Progenitor cell of endocrine pancreas (in vitro differentiated cells): ENCODE data around the gene STAG3. TPM values are rescaled to one million over a fixed set of nuclear protein-coding genes. Genes with fewer than 3 reads are reported as not detected.
"Not testable (repeated sequence)": the region's sequence is repeated elsewhere in the genome, so short reads cannot be mapped to it uniquely, and the experiment has no call there.

Source experiments
- DNase-seq: peaks from one replicate; pipeline ENCODE4 v3.0.0; 2021; ENCODE audit warnings: low spot score; ENCODE audit not compliant: unreplicated experiment
- H3K27ac Mint-ChIP-seq: 2 replicates; pipeline ENCODE4 v1.8.0; 2021; ENCODE audit warnings: mild to moderate bottlenecking, moderate library complexity, mixed read lengths
- H3K27me3 Mint-ChIP-seq: 2 replicates; pipeline ENCODE4 v1.8.0; 2021; ENCODE audit warnings: mixed read lengths
- H3K36me3 Mint-ChIP-seq: 2 replicates; pipeline ENCODE4 v1.8.0; 2022; ENCODE audit warnings: mixed read lengths; ENCODE audit not compliant: insufficient read depth
- H3K4me1 Mint-ChIP-seq: 2 replicates; pipeline ENCODE4 v1.8.0; 2021; ENCODE audit warnings: low read depth, mixed read lengths
- H3K4me3 Mint-ChIP-seq: 2 replicates; pipeline ENCODE4 v1.8.0; 2021; ENCODE audit warnings: low read depth, mild to moderate bottlenecking, moderate library complexity, mixed read lengths
- H3K9me3 Mint-ChIP-seq: 2 replicates; pipeline ENCODE4 v1.8.0; 2021; ENCODE audit warnings: low read depth, mixed read lengths
- total RNA-seq: library from RNA; stranded (reverse); gene quantifications from 2 replicates; pipeline ENCODE4 v1.2.1, GENCODE V29; 2021
- TF ChIP-seq, protein P1 (sequence below): fragments of 200-600 bp; sonication (generic); IDR thresholded peaks from one replicate; pipeline ENCODE4 v1.5.0; 2021; ENCODE audit warnings: antibody characterized with exemption, mild to moderate bottlenecking; ENCODE audit not compliant: unreplicated experiment

The STAG3 gene
- total RNA-seq, 1 donor from 2014 or later, result 2.5 TPM

- Mint-ChIP-seq H3K27ac (peak overlapping the region; percentile 15), H3K4me3 (no peak overlapping the region), H3K9me3 (no peaks in the 10 kb centered on the region), H3K36me3 (peaks cover 2% of the 10 kb centered on the region), H3K27me3 (peaks cover 12% of the 10 kb centered on the region), H3K4me1 (peaks cover 17% of the 10 kb centered on the region)
- DNase-seq, result no peak
- TF ChIP-seq, protein P1, sequence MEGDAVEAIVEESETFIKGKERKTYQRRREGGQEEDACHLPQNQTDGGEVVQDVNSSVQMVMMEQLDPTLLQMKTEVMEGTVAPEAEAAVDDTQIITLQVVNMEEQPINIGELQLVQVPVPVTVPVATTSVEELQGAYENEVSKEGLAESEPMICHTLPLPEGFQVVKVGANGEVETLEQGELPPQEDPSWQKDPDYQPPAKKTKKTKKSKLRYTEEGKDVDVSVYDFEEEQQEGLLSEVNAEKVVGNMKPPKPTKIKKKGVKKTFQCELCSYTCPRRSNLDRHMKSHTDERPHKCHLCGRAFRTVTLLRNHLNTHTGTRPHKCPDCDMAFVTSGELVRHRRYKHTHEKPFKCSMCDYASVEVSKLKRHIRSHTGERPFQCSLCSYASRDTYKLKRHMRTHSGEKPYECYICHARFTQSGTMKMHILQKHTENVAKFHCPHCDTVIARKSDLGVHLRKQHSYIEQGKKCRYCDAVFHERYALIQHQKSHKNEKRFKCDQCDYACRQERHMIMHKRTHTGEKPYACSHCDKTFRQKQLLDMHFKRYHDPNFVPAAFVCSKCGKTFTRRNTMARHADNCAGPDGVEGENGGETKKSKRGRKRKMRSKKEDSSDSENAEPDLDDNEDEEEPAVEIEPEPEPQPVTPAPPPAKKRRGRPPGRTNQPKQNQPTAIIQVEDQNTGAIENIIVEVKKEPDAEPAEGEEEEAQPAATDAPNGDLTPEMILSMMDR, result no peak
Measured at GRCh38 chr7:100209493-100209892, 31.8 kb downstream of the STAG3 start.

- Mint-ChIP-seq H3K36me3 (peaks cover 2% of the 10 kb centered on the region), H3K27me3 (peaks cover 12% of the 10 kb centered on the region), H3K4me3 (no peak overlapping the region), H3K27ac (no peak overlapping the region), H3K9me3 (no peaks in the 10 kb centered on the region), H3K4me1 (peaks cover 17% of the 10 kb centered on the region)
- DNase-seq, result no peak
- TF ChIP-seq, protein P1, result no peak
Measured at GRCh38 chr7:100210805-100211204, 33.1 kb downstream of the STAG3 start.

- H3K36me3 Mint-ChIP-seq, result peaks cover 2% of the 10 kb centered on the region
- no peak overlapping the region for H3K27ac Mint-ChIP-seq
- peaks cover 17% of the 10 kb centered on the region for H3K4me1 Mint-ChIP-seq
- no peak for DNase-seq
- peaks cover 12% of the 10 kb centered on the region for H3K27me3 Mint-ChIP-seq
- no peaks in the 10 kb centered on the region for H3K9me3 Mint-ChIP-seq
- TF ChIP-seq, protein P1, result no peak
- H3K4me3 Mint-ChIP-seq, result no peak overlapping the region
Measured at GRCh38 chr7:100211342-100211780, 33.6 kb downstream of the STAG3 start.

DNA sequence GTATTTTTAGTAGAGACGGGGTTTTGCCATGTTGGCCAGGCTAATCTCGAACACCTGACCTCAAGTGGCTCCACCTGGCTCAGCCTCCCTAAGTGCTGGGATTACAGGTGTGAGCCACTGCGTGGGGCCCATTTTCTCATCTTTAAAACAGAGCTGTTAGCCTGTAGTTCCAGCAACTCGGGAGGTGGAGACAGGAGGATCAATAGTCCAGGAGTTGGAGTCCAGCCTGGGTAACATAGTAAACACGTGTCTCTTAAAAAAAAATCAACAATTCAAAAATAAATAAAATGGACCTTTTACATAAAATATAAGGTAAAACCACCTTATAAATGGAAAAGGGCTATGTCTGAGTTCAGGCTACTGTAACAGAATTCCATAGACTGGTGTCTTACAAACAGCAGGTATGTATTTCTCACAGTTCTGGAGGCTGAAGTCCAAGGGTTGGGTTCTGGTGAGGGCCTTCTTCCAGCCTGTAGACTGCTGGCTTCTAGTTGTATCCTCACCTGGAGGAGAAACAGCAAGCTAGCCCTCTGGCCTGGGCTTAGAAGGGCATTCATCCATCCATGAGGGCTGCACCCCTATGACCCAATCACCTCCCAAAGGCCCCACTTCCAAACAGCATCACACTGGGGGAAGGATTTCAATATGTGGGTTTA is 35.0 kb downstream of the STAG3 start:
- TF ChIP-seq, protein P1, result no peak
- Mint-ChIP-seq H3K27ac (no peak overlapping the region), H3K27me3 (peaks cover 12% of the 10 kb centered on the region), H3K9me3 (no peaks in the 10 kb centered on the region), H3K4me1 (peaks cover 17% of the 10 kb centered on the region), H3K4me3 (no peak overlapping the region), H3K36me3 (peaks cover 2% of the 10 kb centered on the region)
- DNase-seq, result no peak

- Mint-ChIP-seq H3K27me3 (peaks cover 12% of the 10 kb centered on the region), H3K4me1 (peaks cover 15% of the 10 kb centered on the region), H3K9me3 (no peaks in the 10 kb centered on the region), H3K4me3 (no peak overlapping the region), H3K36me3 (peaks cover 2% of the 10 kb centered on the region), H3K27ac (peak overlapping the region; percentile 34)
- DNase-seq, result no peak
- TF ChIP-seq, protein P1, result no peak
Measured at GRCh38 chr7:100213672-100214071, 36.0 kb downstream of the STAG3 start.

DNA sequence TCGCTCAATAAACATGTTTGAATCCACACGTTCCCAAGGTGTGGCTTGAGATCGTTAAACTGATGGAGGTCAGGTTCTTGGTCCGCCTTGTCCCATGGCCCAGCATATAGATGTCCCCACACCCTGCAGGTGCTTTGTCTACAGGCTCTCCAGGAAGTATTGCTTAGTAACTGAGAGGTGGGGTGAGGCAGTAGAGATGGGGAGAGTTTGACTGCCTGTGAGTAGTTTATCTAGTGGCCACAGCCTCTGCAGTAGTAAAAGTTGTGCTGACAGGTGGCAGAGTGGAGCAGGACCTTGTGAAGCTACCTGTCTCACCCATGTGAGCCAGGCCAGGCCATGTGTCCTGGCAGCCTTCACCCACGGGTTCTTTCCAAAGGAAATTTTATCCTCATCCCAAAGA is 36.6 kb downstream of the STAG3 start:
- H3K4me3 Mint-ChIP-seq, H3K9me3 Mint-ChIP-seq, H3K4me1 Mint-ChIP-seq, DNase-seq, H3K36me3 Mint-ChIP-seq: not testable (repeated sequence)
- H3K27ac Mint-ChIP-seq, result peak overlapping the region; percentile 34
- peaks cover 11% of the 10 kb centered on the region for H3K27me3 Mint-ChIP-seq
